H9 (cell line): ENCODE data around the gene RAD51C. TPM values are rescaled to one million over a fixed set of nuclear protein-coding genes. Genes with fewer than 3 reads are reported as not detected.

Source experiments
- DNase-seq: peaks from one replicate; pipeline ENCODE4 v3.0.0-alpha.2; 2017
- H2AFZ ChIP-seq: one replicate; pipeline ENCODE4 v1.6.1; 2013; ENCODE audit warnings: mild to moderate bottlenecking, low read length, control low read depth, moderate library complexity
- H2AK5ac ChIP-seq: 2 replicates; pipeline ENCODE4 v1.6.1; 2013; ENCODE audit warnings: low read length, control low read depth, mixed read lengths; ENCODE audit not compliant: insufficient read length
- H2BK120ac ChIP-seq: one replicate; pipeline ENCODE4 v1.6.1; 2013; ENCODE audit warnings: low read depth, mild to moderate bottlenecking, low read length, control low read depth, inconsistent platforms; ENCODE audit not compliant: poor library complexity, severe bottlenecking
- H2BK12ac ChIP-seq: 2 replicates; pipeline ENCODE4 v1.6.1; 2013; ENCODE audit warnings: low read length, control low read depth, mixed read lengths, low read depth; ENCODE audit not compliant: insufficient read length
- H2BK15ac ChIP-seq: 2 replicates; pipeline ENCODE4 v1.6.1; 2013; ENCODE audit warnings: low read depth, low read length, control low read depth
- H2BK20ac ChIP-seq: one replicate; pipeline ENCODE4 v1.6.1; 2013; ENCODE audit warnings: low read depth, mild to moderate bottlenecking, low read length, control low read depth, inconsistent platforms; ENCODE audit not compliant: poor library complexity, severe bottlenecking
- H2BK5ac ChIP-seq: 2 replicates; pipeline ENCODE4 v1.6.1; 2013; ENCODE audit warnings: low read length, control low read depth, mixed read lengths; ENCODE audit not compliant: insufficient read length
- H3K14ac ChIP-seq: 2 replicates; pipeline ENCODE4 v1.6.1; 2013; ENCODE audit warnings: low read length, control low read depth; ENCODE audit not compliant: insufficient read depth
- H3K18ac ChIP-seq: 2 replicates; pipeline ENCODE4 v1.6.1; 2013; ENCODE audit warnings: low read depth, mild to moderate bottlenecking, mixed read lengths, low read length, control low read depth; ENCODE audit not compliant: insufficient read length
- H3K23ac ChIP-seq: 2 replicates; pipeline ENCODE4 v1.6.1; 2013; ENCODE audit warnings: low read length, control low read depth, mixed read lengths, low read depth; ENCODE audit not compliant: insufficient read length
- H3K23me2 ChIP-seq: 2 replicates; pipeline ENCODE4 v1.6.1; 2013; ENCODE audit warnings: low read depth, mild to moderate bottlenecking, mixed read lengths, low read length, control low read depth; ENCODE audit not compliant: insufficient read length, poor library complexity, severe bottlenecking
- H3K27ac ChIP-seq: 2 replicates; pipeline ENCODE4 v1.5.1; 2013; ENCODE audit warnings: low read length, control low read depth, mixed read lengths, low read depth; ENCODE audit not compliant: insufficient read length
- H3K27me3 ChIP-seq: 2 replicates; pipeline ENCODE4 v1.6.1; 2013; ENCODE audit warnings: low read length, control low read depth, inconsistent platforms; ENCODE audit not compliant: insufficient read depth
- H3K4ac ChIP-seq: 2 replicates; pipeline ENCODE4 v1.6.1; 2013; ENCODE audit warnings: low read depth, mild to moderate bottlenecking, control low read depth, inconsistent platforms, low read length, moderate library complexity
- H3K4me1 ChIP-seq: 2 replicates; pipeline ENCODE4 v1.6.1; 2013; ENCODE audit warnings: low read length, control low read depth, inconsistent platforms; ENCODE audit not compliant: insufficient read depth
- H3K4me2 ChIP-seq: 2 replicates; pipeline ENCODE4 v1.6.1; 2013; ENCODE audit warnings: low read length, control low read depth, mixed read lengths; ENCODE audit not compliant: insufficient read length, insufficient read depth
- H3K56ac ChIP-seq: 2 replicates; pipeline ENCODE4 v1.6.1; 2013; ENCODE audit warnings: low read depth, mild to moderate bottlenecking, mixed read lengths, low read length, control low read depth; ENCODE audit not compliant: insufficient read length
- H3K79me1 ChIP-seq: 2 replicates; pipeline ENCODE4 v1.6.1; 2013; ENCODE audit warnings: low read depth, mild to moderate bottlenecking, moderate library complexity, low read length, control low read depth, inconsistent platforms; ENCODE audit not compliant: insufficient read depth, poor library complexity, severe bottlenecking
- H3K79me2 ChIP-seq: 2 replicates; pipeline ENCODE4 v1.6.1; 2013; ENCODE audit warnings: low read length, control low read depth, inconsistent platforms; ENCODE audit not compliant: insufficient read depth
- H3K9ac ChIP-seq: 2 replicates; pipeline ENCODE4 v1.6.1; 2013; ENCODE audit warnings: low read length, control low read depth, mixed read lengths; ENCODE audit not compliant: insufficient read length; ENCODE audit errors: extremely low read depth
- H3K9me3 ChIP-seq: one replicate; pipeline ENCODE4 v1.6.1; 2013; ENCODE audit warnings: low read depth, low read length, inconsistent platforms; ENCODE audit not compliant: control insufficient read depth
- H3T11ph ChIP-seq: one replicate; pipeline ENCODE4 v1.6.1; 2013; ENCODE audit warnings: mild to moderate bottlenecking, low read length, control low read depth, inconsistent platforms
- H4K20me1 ChIP-seq: one replicate; pipeline ENCODE4 v1.6.1; 2013; ENCODE audit not compliant: control insufficient read depth, insufficient read length, insufficient read depth
- H4K5ac ChIP-seq: 2 replicates; pipeline ENCODE4 v1.6.1; 2013; ENCODE audit warnings: low read depth, mild to moderate bottlenecking, mixed read lengths, low read length, control low read depth; ENCODE audit not compliant: insufficient read length
- H4K8ac ChIP-seq: replicated peaks from 2 replicates; pipeline ENCODE4 v1.6.1; 2013; ENCODE audit warnings: low read length, control low read depth, mixed read lengths, low read depth; ENCODE audit not compliant: insufficient read length
- H4K91ac ChIP-seq: 2 replicates; pipeline ENCODE4 v1.6.1; 2013; ENCODE audit warnings: low read depth, mild to moderate bottlenecking, moderate library complexity, mixed read lengths, low read length, control low read depth; ENCODE audit not compliant: insufficient read length
- H3K27ac Mint-ChIP-seq, 3 experiments: 2 replicates in 2 of 3; 3 replicates in 1 of 3; pipeline ENCODE4 v1.8.0; 2020 to 2021; ENCODE audit warnings: mixed read lengths in 3 of 3, mild to moderate bottlenecking in 1 of 3, moderate library complexity in 1 of 3
- H3K27me3 Mint-ChIP-seq: 2 replicates; pipeline ENCODE4 v1.8.0; 2021; ENCODE audit warnings: low read depth, mild to moderate bottlenecking, moderate library complexity, mixed read lengths
- H3K36me3 Mint-ChIP-seq, 3 experiments: 2 replicates in 2 of 3; 3 replicates in 1 of 3; pipeline ENCODE4 v1.8.0; 2020 to 2021; ENCODE audit warnings: low read depth in 3 of 3, mixed read lengths in 3 of 3; ENCODE audit not compliant: insufficient read depth in 1 of 3
- H3K4me1 Mint-ChIP-seq, 2 experiments: 2 replicates each; pipeline ENCODE4 v1.8.0; 2020; ENCODE audit warnings: mixed read lengths in 2 of 2
- H3K4me3 Mint-ChIP-seq, 2 experiments: 2 replicates in 1 of 2; 3 replicates in 1 of 2; pipeline ENCODE4 v1.8.0; 2020 to 2021; ENCODE audit warnings: mild to moderate bottlenecking in 2 of 2, mixed read lengths in 2 of 2, moderate library complexity in 1 of 2
- H3K9me3 Mint-ChIP-seq, 2 experiments: 2 replicates in 1 of 2; 3 replicates in 1 of 2; pipeline ENCODE4 v1.8.0; 2020; ENCODE audit warnings: mild to moderate bottlenecking in 2 of 2, mixed read lengths in 2 of 2, moderate library complexity in 1 of 2
- WGBS: extraction: QIAGEN DNeasy Blood & Tissue Kit; methylation state at CpG from one replicate; pipeline ENCODE4 v1.1.7; 2013; ENCODE audit warnings: missing lambda C conversion rate, low lambda C conversion rate, mixed read lengths; ENCODE audit not compliant: insufficient read length; ENCODE audit errors: extremely low coverage; 5-methylcytosine and 5-hydroxymethylcytosine counted together
- total RNA-seq: library from RNA; stranded (reverse); gene quantifications from 2 replicates; pipeline ENCODE4 v1.2.1, GENCODE V29; 2021
- TF ChIP-seq, protein P1 (sequence below): fragments of 200-600 bp; sonication (generic); conservative IDR thresholded peaks from 3 replicates; pipeline ENCODE4 v1.8.0; 2021; ENCODE audit warnings: antibody characterized with exemption, mild to moderate bottlenecking

Gene RAD51C
- total RNA-seq, 1 experiment from 2014 or later, result 11.3 TPM

DNA sequence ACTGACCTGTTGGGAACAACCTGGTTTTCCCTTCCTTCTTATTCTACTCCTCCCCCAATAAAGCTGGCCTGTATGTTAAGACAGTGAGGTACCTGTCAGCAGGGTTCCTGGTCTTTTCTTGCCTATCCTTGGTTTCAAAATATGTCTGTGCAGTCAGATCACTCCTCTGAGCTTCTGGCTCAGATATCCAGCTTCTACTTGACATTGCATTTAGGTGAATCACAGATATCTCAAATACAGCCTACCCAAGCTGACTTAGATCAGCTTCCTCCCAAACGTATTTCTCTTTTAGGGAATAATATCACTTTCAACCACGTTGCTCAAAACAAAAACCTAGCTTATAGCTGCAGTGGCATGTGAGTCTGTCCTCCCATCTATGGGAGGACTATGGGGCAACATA is 49.3 kb upstream of the RAD51C start:
- no peak overlapping the region for H4K5ac ChIP-seq
- Mint-ChIP-seq H3K9me3 (no peaks in the 10 kb centered on the region), H3K4me1 (peaks cover 3% of the 10 kb centered on the region in 2 experiments; a peak in 1 of 4 replicates), H3K36me3 (no peaks in the 10 kb centered on the region), H3K27ac (no peak overlapping the region), H3K27me3 (no peaks in the 10 kb centered on the region; the same call in 1 of the 2 replicates), H3K4me3 (no peak overlapping the region)
- H3K27ac ChIP-seq, result no peak overlapping the region
- no peak overlapping the region for H3T11ph ChIP-seq
- no peak overlapping the region for H2BK12ac ChIP-seq
- no peaks in the 10 kb centered on the region for H3K4me1 ChIP-seq
- H3K14ac ChIP-seq, result no peak overlapping the region
- DNase-seq, result no peak
- H4K91ac ChIP-seq, result no peak overlapping the region
- no peak overlapping the region for H2BK120ac ChIP-seq
- no peak overlapping the region for H2BK5ac ChIP-seq
- H2AFZ ChIP-seq, result no peak overlapping the region
- no peak overlapping the region for H3K23ac ChIP-seq
- TF ChIP-seq, protein P1, sequence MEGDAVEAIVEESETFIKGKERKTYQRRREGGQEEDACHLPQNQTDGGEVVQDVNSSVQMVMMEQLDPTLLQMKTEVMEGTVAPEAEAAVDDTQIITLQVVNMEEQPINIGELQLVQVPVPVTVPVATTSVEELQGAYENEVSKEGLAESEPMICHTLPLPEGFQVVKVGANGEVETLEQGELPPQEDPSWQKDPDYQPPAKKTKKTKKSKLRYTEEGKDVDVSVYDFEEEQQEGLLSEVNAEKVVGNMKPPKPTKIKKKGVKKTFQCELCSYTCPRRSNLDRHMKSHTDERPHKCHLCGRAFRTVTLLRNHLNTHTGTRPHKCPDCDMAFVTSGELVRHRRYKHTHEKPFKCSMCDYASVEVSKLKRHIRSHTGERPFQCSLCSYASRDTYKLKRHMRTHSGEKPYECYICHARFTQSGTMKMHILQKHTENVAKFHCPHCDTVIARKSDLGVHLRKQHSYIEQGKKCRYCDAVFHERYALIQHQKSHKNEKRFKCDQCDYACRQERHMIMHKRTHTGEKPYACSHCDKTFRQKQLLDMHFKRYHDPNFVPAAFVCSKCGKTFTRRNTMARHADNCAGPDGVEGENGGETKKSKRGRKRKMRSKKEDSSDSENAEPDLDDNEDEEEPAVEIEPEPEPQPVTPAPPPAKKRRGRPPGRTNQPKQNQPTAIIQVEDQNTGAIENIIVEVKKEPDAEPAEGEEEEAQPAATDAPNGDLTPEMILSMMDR, result no peak
- no peak overlapping the region for H3K56ac ChIP-seq
- H3K4ac ChIP-seq, result no peak overlapping the region
- H3K18ac ChIP-seq, result no peak overlapping the region
- no peak overlapping the region for H4K8ac ChIP-seq
- H2AK5ac ChIP-seq, result no peak overlapping the region
- H3K4me2 ChIP-seq, result no peak overlapping the region
- H3K79me2 ChIP-seq, result no peaks in the 10 kb centered on the region
- no peaks in the 10 kb centered on the region for H3K79me1 ChIP-seq
- no peak overlapping the region for H2BK15ac ChIP-seq
- H4K20me1 ChIP-seq, result no peaks in the 10 kb centered on the region
- H2BK20ac ChIP-seq, result no peak overlapping the region
- no CpG with 5 or more reads among the region's 2 CpGs for WGBS
- H3K9ac ChIP-seq, result no peak overlapping the region
- no peaks in the 10 kb centered on the region for H3K23me2 ChIP-seq
- no peaks in the 10 kb centered on the region for H3K27me3 ChIP-seq
- no peaks in the 10 kb centered on the region for H3K9me3 ChIP-seq
